ENCODE data around the gene ZNHIT1. TPM values are rescaled to one million over a fixed set of nuclear protein-coding genes. Genes with fewer than 3 reads are reported as not detected.

The ZNHIT1 gene
- total RNA-seq, result 47.1 and 63.2 TPM in 2 replicates

DNA sequence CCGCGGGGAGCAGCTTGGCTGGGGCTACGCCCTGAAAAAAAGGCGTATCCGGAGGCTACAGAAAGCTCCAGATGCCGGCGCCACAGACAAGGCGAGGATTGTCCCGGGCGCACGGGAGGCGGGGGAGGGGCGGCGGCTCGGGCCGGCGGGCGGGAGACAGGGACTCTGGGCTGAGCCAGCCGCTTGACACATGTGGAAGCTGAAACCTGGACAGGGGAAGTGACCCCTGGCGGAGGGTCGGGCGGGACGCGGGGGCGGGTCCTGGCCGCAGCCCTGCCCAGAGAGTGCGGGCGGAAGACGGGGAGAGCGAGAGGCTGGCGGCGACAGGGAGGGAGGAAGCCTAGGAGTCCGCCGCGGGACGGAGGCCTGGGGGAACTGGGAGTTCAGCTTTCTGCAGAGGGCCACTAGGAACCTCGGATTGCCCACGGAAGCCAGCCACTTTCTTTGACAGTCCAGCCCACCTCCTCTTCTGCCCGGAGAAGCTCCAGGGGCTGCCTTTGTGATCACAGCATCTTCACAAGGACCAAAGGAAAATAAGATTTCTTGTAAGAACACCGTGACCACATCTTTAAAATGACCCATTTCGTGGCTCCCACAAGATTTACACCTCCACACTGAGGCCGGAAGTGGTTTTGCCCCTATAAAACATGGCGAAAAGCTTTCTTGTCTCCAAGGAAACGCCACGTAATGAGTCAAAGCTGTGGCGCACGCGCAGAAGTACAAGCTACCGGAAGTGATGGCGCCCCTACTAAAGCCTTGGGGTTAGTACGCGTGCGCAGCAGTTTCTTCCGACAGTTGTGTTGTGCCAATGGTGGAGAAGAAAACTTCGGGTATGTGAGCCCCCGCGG is at the start of gene ZNHIT1, which contains the start of gene PLOD3:
ZNHIT1 (plus strand) TSS at position 778 of the 848 bp plus-strand sequence; CDS start at position 809, 31 bp downstream.
PLOD3 (minus strand) TSS at position 194 of the 848 bp plus-strand sequence. CDS start 307 bp downstream, outside the sequence.

DNA sequence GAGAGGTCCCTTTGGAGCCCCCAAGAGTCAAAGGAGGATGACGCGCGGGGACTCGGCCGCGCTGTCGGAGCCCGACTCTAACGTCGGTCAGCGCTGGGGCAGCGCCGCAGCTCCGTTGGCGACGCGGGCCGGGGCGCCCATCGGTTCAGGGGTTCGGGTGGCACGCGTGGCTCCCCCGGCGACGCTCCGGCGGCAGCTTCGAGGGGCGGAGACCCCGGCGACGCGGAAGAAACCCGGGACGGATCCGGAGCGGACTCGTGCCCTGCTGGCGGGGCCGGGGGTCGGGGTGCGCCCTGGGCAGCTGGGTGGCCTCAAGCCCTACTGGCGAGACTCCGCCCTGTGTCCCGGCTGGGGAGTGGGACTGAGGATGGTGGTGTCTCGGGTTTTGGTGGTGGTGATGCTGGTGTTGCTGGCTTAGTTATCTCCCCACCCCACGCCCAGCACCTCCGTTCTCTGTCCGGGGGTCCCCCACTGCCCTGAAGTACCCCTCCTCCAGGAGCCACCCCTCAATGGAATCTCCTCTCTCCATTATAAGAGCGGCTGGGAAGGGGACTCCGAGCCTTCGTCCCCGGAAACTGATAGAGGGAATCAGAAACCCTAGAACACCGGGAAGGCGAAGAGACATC is 37.7 kb upstream of the ZNHIT1 start, which contains the start of gene NAT16:
NAT16 (minus strand) TSS at position 164 of the 626 bp plus-strand sequence. CDS start 5,486 bp downstream, outside the sequence.

DNA sequence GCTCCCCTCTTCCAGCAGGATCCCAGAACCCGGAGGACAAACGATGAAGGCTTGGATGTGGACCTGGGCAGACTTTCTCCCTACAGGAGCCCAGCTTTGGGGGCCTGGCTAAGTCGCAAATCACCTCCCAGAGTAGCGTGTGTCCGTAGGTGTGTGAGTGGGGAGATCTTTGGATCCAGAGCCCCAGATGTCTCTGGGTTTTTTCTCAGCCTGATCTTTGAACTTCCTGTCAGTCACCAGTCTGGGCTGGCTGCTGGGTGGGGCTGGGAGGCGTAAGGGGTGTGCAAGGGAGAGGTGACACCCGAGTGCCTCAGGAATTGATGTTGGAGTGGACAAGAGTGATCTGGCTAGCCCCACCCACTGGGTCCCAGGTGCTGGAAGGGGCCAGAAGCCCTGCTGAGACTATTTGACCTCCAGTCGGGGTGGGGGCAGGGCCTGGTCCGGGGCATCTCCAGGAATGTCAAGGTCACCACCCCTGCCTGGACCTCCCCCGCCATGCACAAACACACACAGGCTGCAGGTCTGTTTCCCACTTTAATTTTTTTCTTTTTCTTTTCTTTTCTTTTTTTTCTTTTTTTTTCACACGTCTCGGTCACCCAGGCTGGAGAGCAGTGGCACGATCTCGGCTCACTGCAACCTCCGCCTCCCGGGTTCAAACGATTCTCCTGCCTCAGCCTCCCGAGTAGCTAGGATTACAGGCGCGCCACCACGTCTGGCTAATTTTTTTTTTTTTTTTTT is 16.9 kb upstream of the ZNHIT1 start, which contains the start of gene MOGAT3:
MOGAT3 (minus strand) TSS at position 175 of the 738 bp plus-strand sequence. CDS start 182 bp downstream, outside the sequence.

DNA sequence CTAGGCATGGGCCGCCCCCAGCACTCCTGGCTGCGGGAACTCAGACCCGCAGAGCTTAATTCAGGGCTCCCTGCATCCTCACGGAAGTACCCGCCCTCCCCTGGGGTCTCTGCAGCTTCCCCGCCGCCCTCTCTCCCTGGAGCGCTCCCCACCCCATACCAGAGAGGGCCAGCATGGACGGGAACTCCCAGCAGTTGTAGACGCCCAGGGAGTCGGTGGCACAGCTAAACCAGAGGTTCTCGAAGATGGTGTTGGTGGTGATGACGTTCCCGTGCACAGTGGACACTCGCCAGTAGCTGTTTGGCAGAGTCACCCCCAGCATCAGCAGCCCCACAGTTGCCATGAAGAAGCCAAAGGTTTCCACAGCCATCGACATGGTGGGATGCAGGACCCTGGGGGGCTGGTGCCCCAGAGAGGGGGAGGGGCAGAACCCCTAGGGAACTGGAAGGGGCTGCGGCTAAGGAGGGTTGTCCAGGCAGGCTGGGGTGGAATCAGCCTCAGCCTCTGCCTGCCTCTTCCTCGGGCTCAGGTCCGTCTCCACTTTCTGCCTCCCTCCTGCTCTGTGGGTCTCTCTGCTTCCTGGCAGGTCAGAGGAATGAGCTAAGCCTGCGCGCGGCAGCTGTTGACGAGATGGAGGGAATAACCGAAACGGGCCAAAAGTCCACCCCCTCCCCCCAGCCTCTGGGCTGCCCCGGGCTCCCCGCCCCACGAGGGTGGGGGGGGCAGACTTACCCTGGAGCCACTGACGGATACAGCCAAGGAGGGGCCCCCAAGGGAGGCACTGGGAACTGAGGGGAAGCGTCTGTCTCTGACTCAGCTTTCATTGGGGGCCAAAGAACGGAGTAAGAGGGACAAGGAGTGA is 19.5 kb downstream of the ZNHIT1 start, which contains the start of gene CLDN15:
CLDN15 (minus strand) TSS at position 597 of the 862 bp plus-strand sequence; CDS start at position 376, 221 bp downstream.

DNA sequence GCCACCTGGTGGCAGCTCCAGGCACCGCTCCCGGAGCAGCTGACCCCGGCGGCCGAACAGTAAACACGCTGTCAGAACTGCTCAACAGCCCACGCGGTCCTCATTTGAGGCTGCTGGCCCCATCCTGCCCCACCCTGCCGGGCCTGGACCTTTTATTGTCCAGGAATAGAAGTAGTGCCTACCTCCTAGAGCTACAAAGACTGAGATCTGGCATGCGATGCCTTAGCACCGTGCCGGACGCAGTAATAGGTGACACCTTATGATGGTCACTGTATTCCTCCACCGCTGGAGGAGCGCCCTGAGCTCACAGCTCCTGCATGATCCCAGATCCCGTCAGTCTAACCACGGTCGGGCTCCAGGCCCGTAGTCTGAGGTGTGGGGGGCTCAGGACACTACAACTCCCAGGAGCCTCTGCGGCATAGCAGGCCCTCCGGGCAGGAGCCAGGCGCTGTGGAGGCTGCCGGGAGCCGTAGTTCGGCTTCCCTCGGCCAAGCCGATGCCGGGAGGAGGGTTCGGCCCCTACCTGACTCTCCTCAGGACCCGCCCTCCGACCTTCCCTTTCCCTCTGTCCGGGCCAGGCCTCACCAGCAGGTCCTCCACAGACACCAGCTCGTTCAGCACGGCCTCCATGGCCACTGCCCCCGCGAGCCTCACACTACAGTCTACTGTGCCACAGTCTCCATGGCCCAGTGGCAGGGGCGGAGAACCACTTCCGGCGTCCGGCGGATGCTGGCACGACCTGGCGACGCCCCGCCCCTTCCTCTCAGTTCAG is 26.6 kb downstream of the ZNHIT1 start, which contains the start of gene FIS1:
FIS1 (minus strand) TSS at position 707 of the 772 bp plus-strand sequence; CDS start at position 630, 77 bp downstream.

Other genes with a start within 250 kb of the ZNHIT1 start
- not detected in 2 replicates for gene MUC12, start 248.6 kb upstream of the ZNHIT1 start, total RNA-seq
- gene MUC17, start 198.1 kb upstream of the ZNHIT1 start, total RNA-seq, result not detected in 2 replicates
- gene TRIM56, start 132.7 kb upstream of the ZNHIT1 start, total RNA-seq, result 5.1 and 20.1 TPM in 2 replicates
- gene SERPINE1, start 91.1 kb upstream of the ZNHIT1 start, total RNA-seq, result 18.5 and 176 TPM in 2 replicates
- 107 and 116 TPM in 2 replicates for gene AP1S1, start 63.7 kb upstream of the ZNHIT1 start, total RNA-seq
- gene VGF, start 52.6 kb upstream of the ZNHIT1 start, total RNA-seq, result under 0.01 and 0.34 TPM in 2 replicates
- gene NAT16, start 37.9 kb upstream of the ZNHIT1 start, total RNA-seq, result not detected in 2 replicates
- gene MOGAT3, start 17.1 kb upstream of the ZNHIT1 start, total RNA-seq, result not detected in 2 replicates
- gene PLOD3, start 584 bp upstream of the ZNHIT1 start, total RNA-seq, result 33.5 and 74.0 TPM in 2 replicates
- 2.4 and 5.1 TPM in 2 replicates for gene CLDN15, start 19.6 kb downstream of the ZNHIT1 start, total RNA-seq
- gene FIS1, start 26.9 kb downstream of the ZNHIT1 start, total RNA-seq, result 104 and 109 TPM in 2 replicates
- 6.8 and 16.3 TPM in 2 replicates for gene IFT22, start 103.6 kb downstream of the ZNHIT1 start, total RNA-seq
- gene COL26A1, start 144.7 kb downstream of the ZNHIT1 start, total RNA-seq, result not detected in 2 replicates